HEK293 (cell line): Measurements from ENCODE around the gene TLR5.
A peak's percentile ranks its signal among the peaks of the same experiment; 100 is the strongest.

ENCODE experiments used
- CTCF ChIA-PET: fragments of 350-600 bp; formaldehyde crosslinking; extraction: SDS; loops from one replicate; lab custom pipeline; 2021; ENCODE audit warnings: antibody characterized with exemption; lab: Yijun Ruan, JAX
- POLR2A ChIA-PET: fragments of 300-600 bp; formaldehyde crosslinking; extraction: SDS; loops from one replicate; lab custom pipeline; 2020; ENCODE audit warnings: antibody characterized with exemption, inconsistent platforms; lab: Yijun Ruan, JAX
- H3K27ac ChIP-seq: fragments of 200-500 bp; sonication (Bioruptor generic); 2 replicates; pipeline ENCODE4 v1.5.1; 2014; ENCODE audit warnings: low read depth, low read length, control low read depth, inconsistent platforms; ENCODE audit errors: extremely low read depth
- H3K36me3 ChIP-seq, 2 experiments: fragments of 200-500 bp in 1 of 2; sonication (Bioruptor generic) in 1 of 2; 1 replicate in 1 of 2; 2 replicates in 1 of 2; pipeline ENCODE4 v1.5.1; 2014 to 2017; ENCODE audit warnings: inconsistent platforms in 2 of 2, low read length in 2 of 2; ENCODE audit not compliant: control insufficient read depth in 2 of 2, insufficient read depth in 1 of 2
- H3K4me1 ChIP-seq: fragments of 200-500 bp; sonication (Bioruptor generic); 2 replicates; pipeline ENCODE4 v1.5.1; 2014; ENCODE audit warnings: mild to moderate bottlenecking, low read length, inconsistent platforms; ENCODE audit not compliant: control insufficient read depth, insufficient read depth
- H3K4me3 ChIP-seq: 2 replicates; pipeline ENCODE4 v1.5.1; 2011; ENCODE audit warnings: low read depth, mild to moderate bottlenecking, control low read depth, low read length, moderate library complexity
- H3K9me3 ChIP-seq: fragments of 200-500 bp; sonication (Bioruptor generic); 2 replicates; pipeline ENCODE4 v1.5.1; 2014; ENCODE audit warnings: low read depth, low read length, inconsistent platforms; ENCODE audit not compliant: control insufficient read depth, insufficient read depth
- EGR2 ChIP-seq: fragments of 450-650 bp; formaldehyde crosslinking; IDR thresholded peaks from 2 replicates; pipeline ENCODE4 v1.5.1; 2016; ENCODE audit warnings: low read depth, missing biosample characterization, missing genetic modification characterization
- FEZF1 ChIP-seq: fragments of 450-650 bp; formaldehyde crosslinking; IDR thresholded peaks from 2 replicates; pipeline ENCODE4 v1.5.1; 2016; ENCODE audit warnings: missing biosample characterization, missing genetic modification characterization
- KLF10 ChIP-seq: fragments of 450-650 bp; IDR thresholded peaks from 2 replicates; pipeline ENCODE4 v1.5.1; 2018; ENCODE audit warnings: missing biosample characterization, mild to moderate bottlenecking, missing genetic modification characterization
- PRDM1 ChIP-seq: fragments of 450-650 bp; formaldehyde crosslinking; IDR thresholded peaks from 2 replicates; pipeline ENCODE4; 2016; ENCODE audit warnings: missing biosample characterization, missing genetic modification characterization
- YY1 ChIP-seq: fragments of 450-650 bp; formaldehyde crosslinking; IDR thresholded peaks from 2 replicates; pipeline ENCODE4 v1.5.1; 2018; ENCODE audit warnings: missing biosample characterization, missing genetic modification characterization
- ZBTB6 ChIP-seq: fragments of 450-650 bp; formaldehyde crosslinking; IDR thresholded peaks from 2 replicates; pipeline ENCODE4 v1.5.1; 2017; ENCODE audit warnings: missing biosample characterization, missing genetic modification characterization
- ZNF37A ChIP-seq: fragments of 450-650 bp; IDR thresholded peaks from 2 replicates; pipeline ENCODE4 v1.5.1; 2018; ENCODE audit warnings: missing biosample characterization, missing genetic modification characterization
- ZNF416 ChIP-seq: fragments of 450-650 bp; formaldehyde crosslinking; IDR thresholded peaks from 2 replicates; pipeline ENCODE4 v1.5.1; 2016; ENCODE audit warnings: missing biosample characterization, missing genetic modification characterization
- TF ChIP-seq, protein P1 (sequence below): fragments of 450-650 bp; formaldehyde crosslinking; IDR thresholded peaks from 2 replicates; pipeline ENCODE4 v1.5.1; 2016; ENCODE audit warnings: missing biosample characterization, missing genetic modification characterization
- TF ChIP-seq, protein P2 (sequence below): fragments of 450-650 bp; formaldehyde crosslinking; IDR thresholded peaks from 2 replicates; pipeline ENCODE4 v1.5.1; 2016; ENCODE audit warnings: missing biosample characterization, missing genetic modification characterization

TLR5 gene

GRCh38 chr1:223062177-223062576 is 80.9 kb downstream of the TLR5 start:
- ChIA-PET POLR2A (no interaction called here), CTCF (no interaction called here)
- Histone ChIP-seq H3K4me1 (no peaks in the 10 kb centered on the region), H3K36me3 (no peaks in the 10 kb centered on the region), H3K27ac (no peak overlapping the region), H3K4me3 (no peak overlapping the region), H3K9me3 (no peaks in the 10 kb centered on the region)
- 0 out of 2 replicates have a peak, but pooled peaks have one; percentile 17 for TF ChIP-seq PRDM1 (tag by site-specific recombination)
- no peak for TF ChIP-seq KLF10 (tag by site-specific recombination)
- no peak for TF ChIP-seq ZNF416 (tag by site-specific recombination)
- no peak for TF ChIP-seq ZNF37A (tag by site-specific recombination)

GRCh38 chr1:223059526-223059925 is 83.5 kb downstream of the TLR5 start:
- no peaks in the 10 kb centered on the region for H3K36me3 ChIP-seq
- CTCF ChIA-PET: interaction anchor here (0.9 to 1.8 kb wide), 3 partner anchors 12 to 65 kb away, joined by 3 to 8 read pairs (median 6); no protein-coding TSS in a partner anchor

More at GRCh38 chr1:223059526-223059925, 83.5 kb downstream of the TLR5 start:
- no peaks in the 10 kb centered on the region for H3K4me1 ChIP-seq
- no peak overlapping the region for H3K27ac ChIP-seq
- POLR2A ChIA-PET: no interaction called here
- H3K9me3 ChIP-seq: no peaks in the 10 kb centered on the region
- no peak overlapping the region for H3K4me3 ChIP-seq
- TF ChIP-seq, protein P1, sequence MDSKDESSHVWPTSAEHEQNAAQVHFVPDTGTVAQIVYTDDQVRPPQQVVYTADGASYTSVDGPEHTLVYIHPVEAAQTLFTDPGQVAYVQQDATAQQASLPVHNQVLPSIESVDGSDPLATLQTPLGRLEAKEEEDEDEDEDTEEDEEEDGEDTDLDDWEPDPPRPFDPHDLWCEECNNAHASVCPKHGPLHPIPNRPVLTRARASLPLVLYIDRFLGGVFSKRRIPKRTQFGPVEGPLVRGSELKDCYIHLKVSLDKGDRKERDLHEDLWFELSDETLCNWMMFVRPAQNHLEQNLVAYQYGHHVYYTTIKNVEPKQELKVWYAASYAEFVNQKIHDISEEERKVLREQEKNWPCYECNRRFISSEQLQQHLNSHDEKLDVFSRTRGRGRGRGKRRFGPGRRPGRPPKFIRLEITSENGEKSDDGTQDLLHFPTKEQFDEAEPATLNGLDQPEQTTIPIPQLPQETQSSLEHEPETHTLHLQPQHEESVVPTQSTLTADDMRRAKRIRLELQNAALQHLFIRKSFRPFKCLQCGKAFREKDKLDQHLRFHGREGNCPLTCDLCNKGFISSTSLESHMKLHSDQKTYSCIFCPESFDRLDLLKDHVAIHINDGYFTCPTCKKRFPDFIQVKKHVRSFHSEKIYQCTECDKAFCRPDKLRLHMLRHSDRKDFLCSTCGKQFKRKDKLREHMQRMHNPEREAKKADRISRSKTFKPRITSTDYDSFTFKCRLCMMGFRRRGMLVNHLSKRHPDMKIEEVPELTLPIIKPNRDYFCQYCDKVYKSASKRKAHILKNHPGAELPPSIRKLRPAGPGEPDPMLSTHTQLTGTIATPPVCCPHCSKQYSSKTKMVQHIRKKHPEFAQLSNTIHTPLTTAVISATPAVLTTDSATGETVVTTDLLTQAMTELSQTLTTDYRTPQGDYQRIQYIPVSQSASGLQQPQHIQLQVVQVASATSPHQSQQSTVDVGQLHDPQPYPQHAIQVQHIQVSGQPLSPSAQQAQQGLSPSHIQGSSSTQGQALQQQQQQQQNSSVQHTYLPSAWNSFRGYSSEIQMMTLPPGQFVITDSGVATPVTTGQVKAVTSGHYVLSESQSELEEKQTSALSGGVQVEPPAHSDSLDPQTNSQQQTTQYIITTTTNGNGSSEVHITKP: no peak
- no peak for TF ChIP-seq EGR2 (tag by site-specific recombination)
- no peak for TF ChIP-seq ZBTB6 (tag by site-specific recombination)
- TF ChIP-seq FEZF1: no peak
- TF ChIP-seq YY1 (tag by site-specific recombination): no peak
- TF ChIP-seq, protein P2, sequence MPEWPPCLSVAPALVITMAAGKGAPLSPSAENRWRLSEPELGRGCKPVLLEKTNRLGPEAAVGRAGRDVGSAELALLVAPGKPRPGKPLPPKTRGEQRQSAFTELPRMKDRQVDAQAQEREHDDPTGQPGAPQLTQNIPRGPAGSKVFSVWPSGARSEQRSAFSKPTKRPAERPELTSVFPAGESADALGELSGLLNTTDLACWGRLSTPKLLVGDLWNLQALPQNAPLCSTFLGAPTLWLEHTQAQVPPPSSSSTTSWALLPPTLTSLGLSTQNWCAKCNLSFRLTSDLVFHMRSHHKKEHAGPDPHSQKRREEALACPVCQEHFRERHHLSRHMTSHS: no peak
